DOHH2 (cell line): ENCODE results near the gene TSPAN5.

Source experiments
- H3F3A ChIP-seq: fragments of 200-600 bp; sonication (generic), shearing (Covaris generic); 2 replicates; pipeline ENCODE4 v1.6.0; 2016; ENCODE audit warnings: antibody characterized with exemption, mild to moderate bottlenecking; ENCODE audit not compliant: control insufficient read depth, insufficient read depth
- H3K27ac ChIP-seq: fragments of 200-600 bp; sonication (generic); 2 replicates; pipeline ENCODE4 v1.5.1; 2014; ENCODE audit warnings: low read depth, mild to moderate bottlenecking, low read length, moderate library complexity
- H3K27me3 ChIP-seq: fragments of 200-600 bp; sonication (generic); 2 replicates; pipeline ENCODE4 v1.6.1; 2014; ENCODE audit warnings: mild to moderate bottlenecking, low read length, mixed read lengths; ENCODE audit not compliant: control insufficient read depth
- H3K36me3 ChIP-seq: fragments of 200-600 bp; sonication (generic); 2 replicates; pipeline ENCODE4 v1.6.1; 2014; ENCODE audit warnings: mild to moderate bottlenecking, low read length, moderate library complexity, mixed read lengths; ENCODE audit not compliant: control insufficient read depth
- H3K4me1 ChIP-seq: fragments of 200-600 bp; sonication (generic); 2 replicates; pipeline ENCODE4 v1.6.1; 2014; ENCODE audit warnings: mild to moderate bottlenecking, low read length, mixed read lengths; ENCODE audit not compliant: control insufficient read depth
- H3K4me2 ChIP-seq: fragments of 200-600 bp; sonication (generic); 2 replicates; pipeline ENCODE4 v1.6.0; 2014; ENCODE audit warnings: mild to moderate bottlenecking, low read length, moderate library complexity
- H3K4me3 ChIP-seq: fragments of 200-600 bp; sonication (generic); 2 replicates; pipeline ENCODE4 v1.5.1; 2014; ENCODE audit warnings: mild to moderate bottlenecking, low read length, mixed read lengths
- H3K79me2 ChIP-seq: fragments of 200-600 bp; sonication (generic); 2 replicates; pipeline ENCODE4 v1.6.1; 2014; ENCODE audit warnings: mild to moderate bottlenecking, low read length, mixed read lengths; ENCODE audit not compliant: control insufficient read depth
- H3K9me2 ChIP-seq: fragments of 200-600 bp; sonication (generic); replicated peaks from 2 replicates; pipeline ENCODE4 v1.6.1; 2014; ENCODE audit warnings: mild to moderate bottlenecking, low read length, mixed read lengths; ENCODE audit not compliant: control insufficient read depth
- H3K9me3 ChIP-seq: fragments of 200-600 bp; sonication (generic); 2 replicates; pipeline ENCODE4 v1.6.1; 2014; ENCODE audit warnings: antibody characterized with exemption, low read length, mixed read lengths; ENCODE audit not compliant: control insufficient read depth, insufficient read depth
- H4K20me1 ChIP-seq: fragments of 200-600 bp; sonication (generic); 2 replicates; pipeline ENCODE4 v1.6.0; 2014; ENCODE audit warnings: low read depth, mild to moderate bottlenecking, antibody characterized with exemption, low read length, moderate library complexity; ENCODE audit not compliant: control insufficient read depth, insufficient read depth
- EZH2phosphoT487 ChIP-seq: fragments of 200-600 bp; sonication (generic); IDR thresholded peaks from 2 replicates; pipeline ENCODE4 v1.6.1; 2017; ENCODE audit warnings: borderline replicate concordance, mild to moderate bottlenecking, antibody characterized with exemption, low read length, moderate library complexity, mixed read lengths
- TF ChIP-seq, protein P1 (sequence below): fragments of 200-600 bp; sonication (generic); IDR thresholded peaks from one replicate; pipeline ENCODE4 v1.5.1; 2014; ENCODE audit warnings: antibody characterized with exemption, mild to moderate bottlenecking, low read depth, low read length; ENCODE audit not compliant: poor library complexity, severe bottlenecking

TSPAN5 gene

DNA sequence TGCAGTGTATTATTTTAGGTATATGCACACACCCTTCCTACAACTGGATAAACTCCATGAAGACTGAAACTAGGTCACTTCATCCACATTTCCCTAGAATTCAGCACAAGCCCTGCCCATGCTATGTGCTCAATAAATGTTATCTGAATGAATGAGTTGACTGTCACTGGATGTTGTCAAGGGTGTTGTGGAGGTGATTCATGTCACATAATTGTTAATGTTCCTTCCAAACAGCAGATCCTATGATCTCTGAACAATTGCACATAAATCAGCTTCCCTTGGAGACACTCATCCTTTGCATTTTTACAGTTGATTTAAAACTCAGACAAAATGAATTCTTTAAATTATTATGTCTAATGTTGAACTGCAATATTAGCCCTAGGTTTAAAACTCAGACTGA is 154.7 kb downstream of the TSPAN5 start:
- no peaks in the 10 kb centered on the region for H4K20me1 ChIP-seq
- no peak overlapping the region for H3K4me2 ChIP-seq
- no peaks in the 10 kb centered on the region for H3K36me3 ChIP-seq
- H3K9me3 ChIP-seq: no peaks in the 10 kb centered on the region
- no peak for TF ChIP-seq EZH2phosphoT487
- TF ChIP-seq, protein P1, sequence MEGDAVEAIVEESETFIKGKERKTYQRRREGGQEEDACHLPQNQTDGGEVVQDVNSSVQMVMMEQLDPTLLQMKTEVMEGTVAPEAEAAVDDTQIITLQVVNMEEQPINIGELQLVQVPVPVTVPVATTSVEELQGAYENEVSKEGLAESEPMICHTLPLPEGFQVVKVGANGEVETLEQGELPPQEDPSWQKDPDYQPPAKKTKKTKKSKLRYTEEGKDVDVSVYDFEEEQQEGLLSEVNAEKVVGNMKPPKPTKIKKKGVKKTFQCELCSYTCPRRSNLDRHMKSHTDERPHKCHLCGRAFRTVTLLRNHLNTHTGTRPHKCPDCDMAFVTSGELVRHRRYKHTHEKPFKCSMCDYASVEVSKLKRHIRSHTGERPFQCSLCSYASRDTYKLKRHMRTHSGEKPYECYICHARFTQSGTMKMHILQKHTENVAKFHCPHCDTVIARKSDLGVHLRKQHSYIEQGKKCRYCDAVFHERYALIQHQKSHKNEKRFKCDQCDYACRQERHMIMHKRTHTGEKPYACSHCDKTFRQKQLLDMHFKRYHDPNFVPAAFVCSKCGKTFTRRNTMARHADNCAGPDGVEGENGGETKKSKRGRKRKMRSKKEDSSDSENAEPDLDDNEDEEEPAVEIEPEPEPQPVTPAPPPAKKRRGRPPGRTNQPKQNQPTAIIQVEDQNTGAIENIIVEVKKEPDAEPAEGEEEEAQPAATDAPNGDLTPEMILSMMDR: no peak
- no peak overlapping the region for H3K27ac ChIP-seq
- H3K4me3 ChIP-seq: no peak overlapping the region
- no peaks in the 10 kb centered on the region for H3K79me2 ChIP-seq
- H3K27me3 ChIP-seq: peaks cover 3% of the 10 kb centered on the region; the same call in 1 of the 2 replicates
- no peaks in the 10 kb centered on the region for H3K9me2 ChIP-seq
- H3K4me1 ChIP-seq: no peaks in the 10 kb centered on the region
- H3F3A ChIP-seq: no peaks in the 10 kb centered on the region

DNA sequence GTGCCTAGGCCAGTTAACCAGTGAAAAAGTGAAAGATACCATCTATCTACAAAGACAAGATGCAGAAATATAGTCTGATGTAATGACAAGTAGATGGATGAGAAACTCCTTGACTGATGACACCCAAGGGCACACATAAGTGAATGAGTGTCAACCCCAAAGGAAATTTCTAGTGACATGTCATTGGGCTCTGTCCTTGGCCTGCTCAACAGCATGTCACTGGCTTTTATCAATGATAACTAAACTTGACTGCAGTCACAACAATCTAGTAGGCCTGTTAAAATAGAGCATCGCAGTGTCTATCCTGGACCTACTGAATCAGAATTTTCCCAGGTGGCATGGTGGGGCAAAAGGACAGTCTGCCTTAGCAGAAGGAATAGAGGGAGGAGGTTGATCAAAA is 155.8 kb downstream of the TSPAN5 start:
- TF ChIP-seq, protein P1: no peak
- no peak for TF ChIP-seq EZH2phosphoT487
- no peak overlapping the region for H3K4me3 ChIP-seq
- H3K27me3 ChIP-seq: peaks cover 3% of the 10 kb centered on the region; the same call in 1 of the 2 replicates
- no peaks in the 10 kb centered on the region for H3K36me3 ChIP-seq
- no peaks in the 10 kb centered on the region for H3K79me2 ChIP-seq
- H3K4me2 ChIP-seq: no peak overlapping the region
- no peaks in the 10 kb centered on the region for H3K9me2 ChIP-seq
- no peaks in the 10 kb centered on the region for H3F3A ChIP-seq
- H3K9me3 ChIP-seq: no peaks in the 10 kb centered on the region
- no peak overlapping the region for H3K27ac ChIP-seq
- H3K4me1 ChIP-seq: no peaks in the 10 kb centered on the region
- no peaks in the 10 kb centered on the region for H4K20me1 ChIP-seq

DNA sequence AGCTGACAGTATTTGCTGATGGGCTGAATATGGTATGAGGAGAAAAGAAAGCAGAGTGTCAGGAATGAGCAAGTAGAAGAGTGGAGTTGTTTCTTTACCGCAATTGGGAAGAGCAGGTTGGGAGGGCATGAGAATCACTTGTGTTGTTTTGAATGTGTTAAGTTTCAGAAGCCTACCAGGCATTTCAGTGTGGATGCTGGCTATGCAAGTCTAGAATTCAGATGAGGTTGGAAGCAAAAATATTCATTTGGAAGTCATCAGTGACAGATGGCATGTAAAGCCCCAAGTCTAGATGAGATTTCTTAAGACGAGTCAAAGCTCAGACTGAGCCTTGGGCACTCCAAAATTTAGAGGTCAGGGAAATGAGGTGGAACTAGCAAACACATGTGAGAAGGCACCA is 156.4 kb downstream of the TSPAN5 start:
- Histone ChIP-seq H3F3A (no peaks in the 10 kb centered on the region), H3K4me1 (no peaks in the 10 kb centered on the region), H3K4me3 (no peak overlapping the region), H3K9me2 (no peaks in the 10 kb centered on the region), H4K20me1 (no peaks in the 10 kb centered on the region), H3K27ac (no peak overlapping the region), H3K9me3 (no peaks in the 10 kb centered on the region), H3K36me3 (no peaks in the 10 kb centered on the region), H3K27me3 (no peaks in the 10 kb centered on the region; the same call in 1 of the 2 replicates), H3K4me2 (no peak overlapping the region), H3K79me2 (no peaks in the 10 kb centered on the region)
- TF ChIP-seq EZH2phosphoT487: no peak
- TF ChIP-seq, protein P1: no peak
